SK-N-SH treated with all-trans-retinoic acid at 6 μM for 48 hours (cell line): Measurements from ENCODE around the gene SAMD4A.

ENCODE experiments used
- ATAC-seq: fragments of 200-7000 bp; cut with Tn5 transposase; 3 replicates; pipeline ENCODE4 v1.9.1; 2020; ENCODE audit warnings: mild to moderate bottlenecking, moderate library complexity
- CREB5 ChIP-seq: fragments of 250-450 bp; sonication (Bioruptor Pico); IDR thresholded peaks from 2 replicates; pipeline ENCODE4 v1.5.1; 2020; ENCODE audit warnings: low read depth, mild to moderate bottlenecking, moderate library complexity
- GLIS3 ChIP-seq: fragments of 250-450 bp; sonication (Bioruptor Pico); IDR thresholded peaks from 2 replicates; pipeline ENCODE4 v1.5.0; 2020; ENCODE audit warnings: mild to moderate bottlenecking, moderate library complexity
- POU6F1 ChIP-seq: fragments of 250-450 bp; sonication (Bioruptor Pico); IDR thresholded peaks from 2 replicates; pipeline ENCODE4 v1.8.0; 2021; ENCODE audit warnings: low read depth, mild to moderate bottlenecking, moderate library complexity, borderline replicate concordance
- PPARA ChIP-seq: fragments of 250-450 bp; sonication (Bioruptor Pico); IDR thresholded peaks from 2 replicates; pipeline ENCODE4 v1.5.0; 2020; ENCODE audit warnings: mild to moderate bottlenecking, borderline replicate concordance
- SNAI2 ChIP-seq: fragments of 250-450 bp; sonication (Bioruptor Pico); IDR thresholded peaks from 2 replicates; pipeline ENCODE4 v1.5.0; 2020; ENCODE audit warnings: mild to moderate bottlenecking, moderate library complexity
- TSHZ2 ChIP-seq: fragments of 250-450 bp; sonication (Bioruptor Pico); IDR thresholded peaks from 2 replicates; pipeline ENCODE4 v1.5.0; 2020; ENCODE audit warnings: mild to moderate bottlenecking, moderate library complexity
- ZC3H10 ChIP-seq: fragments of 250-450 bp; sonication (Bioruptor Pico); IDR thresholded peaks from 2 replicates; pipeline ENCODE4 v1.5.1; 2021; ENCODE audit warnings: mild to moderate bottlenecking, moderate library complexity
- ZFP3 ChIP-seq: fragments of 250-450 bp; sonication (Bioruptor Pico); IDR thresholded peaks from 2 replicates; pipeline ENCODE4 v1.5.0; 2020; ENCODE audit warnings: mild to moderate bottlenecking, moderate library complexity
- ZFP30 ChIP-seq: fragments of 450-650 bp; formaldehyde crosslinking; IDR thresholded peaks from 2 replicates; pipeline ENCODE4 v1.5.0; 2022; ENCODE audit warnings: mild to moderate bottlenecking, moderate library complexity
- ZNF565 ChIP-seq: fragments of 450-650 bp; formaldehyde crosslinking; conservative IDR thresholded peaks from 2 replicates; pipeline ENCODE4 v1.5.0; 2020; ENCODE audit warnings: low read depth, mild to moderate bottlenecking, moderate library complexity
- ZNF70 ChIP-seq: fragments of 450-650 bp; formaldehyde crosslinking; IDR thresholded peaks from 2 replicates; pipeline ENCODE4 v1.5.0; 2020; ENCODE audit warnings: mild to moderate bottlenecking, moderate library complexity
- ZNF8 ChIP-seq: fragments of 450-650 bp; formaldehyde crosslinking; IDR thresholded peaks from 2 replicates; pipeline ENCODE4 v1.5.0; 2020; ENCODE audit warnings: mild to moderate bottlenecking, moderate library complexity
- TF ChIP-seq, protein P1 (sequence below): fragments of 250-450 bp; sonication (Bioruptor Pico); IDR thresholded peaks from 2 replicates; pipeline ENCODE4 v1.5.1; 2021; ENCODE audit warnings: mild to moderate bottlenecking, moderate library complexity
- TF ChIP-seq, protein P2 (sequence below): fragments of 250-450 bp; sonication (Bioruptor Pico); IDR thresholded peaks from 2 replicates; pipeline ENCODE4 v1.8.0; 2020; ENCODE audit warnings: mild to moderate bottlenecking, moderate library complexity, borderline replicate concordance

SAMD4A gene

GRCh38 chr14:54809767-54810166, 242.8 kb downstream of the SAMD4A start:
- ATAC-seq: no peak
- TF ChIP-seq ZC3H10 (CRISPR knock-in tag): no peak
- TF ChIP-seq, protein P1, sequence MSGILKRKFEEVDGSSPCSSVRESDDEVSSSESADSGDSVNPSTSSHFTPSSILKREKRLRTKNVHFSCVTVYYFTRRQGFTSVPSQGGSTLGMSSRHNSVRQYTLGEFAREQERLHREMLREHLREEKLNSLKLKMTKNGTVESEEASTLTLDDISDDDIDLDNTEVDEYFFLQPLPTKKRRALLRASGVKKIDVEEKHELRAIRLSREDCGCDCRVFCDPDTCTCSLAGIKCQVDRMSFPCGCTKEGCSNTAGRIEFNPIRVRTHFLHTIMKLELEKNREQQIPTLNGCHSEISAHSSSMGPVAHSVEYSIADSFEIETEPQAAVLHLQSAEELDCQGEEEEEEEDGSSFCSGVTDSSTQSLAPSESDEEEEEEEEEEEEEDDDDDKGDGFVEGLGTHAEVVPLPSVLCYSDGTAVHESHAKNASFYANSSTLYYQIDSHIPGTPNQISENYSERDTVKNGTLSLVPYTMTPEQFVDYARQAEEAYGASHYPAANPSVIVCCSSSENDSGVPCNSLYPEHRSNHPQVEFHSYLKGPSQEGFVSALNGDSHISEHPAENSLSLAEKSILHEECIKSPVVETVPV (CRISPR knock-in tag): no peak
- no peak for TF ChIP-seq ZNF70 (CRISPR knock-in tag)
- TF ChIP-seq GLIS3 (CRISPR knock-in tag): no peak
- TF ChIP-seq, protein P2, sequence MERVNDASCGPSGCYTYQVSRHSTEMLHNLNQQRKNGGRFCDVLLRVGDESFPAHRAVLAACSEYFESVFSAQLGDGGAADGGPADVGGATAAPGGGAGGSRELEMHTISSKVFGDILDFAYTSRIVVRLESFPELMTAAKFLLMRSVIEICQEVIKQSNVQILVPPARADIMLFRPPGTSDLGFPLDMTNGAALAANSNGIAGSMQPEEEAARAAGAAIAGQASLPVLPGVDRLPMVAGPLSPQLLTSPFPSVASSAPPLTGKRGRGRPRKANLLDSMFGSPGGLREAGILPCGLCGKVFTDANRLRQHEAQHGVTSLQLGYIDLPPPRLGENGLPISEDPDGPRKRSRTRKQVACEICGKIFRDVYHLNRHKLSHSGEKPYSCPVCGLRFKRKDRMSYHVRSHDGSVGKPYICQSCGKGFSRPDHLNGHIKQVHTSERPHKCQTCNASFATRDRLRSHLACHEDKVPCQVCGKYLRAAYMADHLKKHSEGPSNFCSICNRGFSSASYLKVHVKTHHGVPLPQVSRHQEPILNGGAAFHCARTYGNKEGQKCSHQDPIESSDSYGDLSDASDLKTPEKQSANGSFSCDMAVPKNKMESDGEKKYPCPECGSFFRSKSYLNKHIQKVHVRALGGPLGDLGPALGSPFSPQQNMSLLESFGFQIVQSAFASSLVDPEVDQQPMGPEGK (CRISPR knock-in tag): no peak
- no peak for TF ChIP-seq CREB5 (CRISPR knock-in tag)
- TF ChIP-seq POU6F1 (CRISPR knock-in tag): no peak
- no peak for TF ChIP-seq ZNF8 (CRISPR knock-in tag)
- TF ChIP-seq ZFP30 (CRISPR knock-in tag): no peak
- TF ChIP-seq ZNF565 (CRISPR knock-in tag): no peak

DNA sequence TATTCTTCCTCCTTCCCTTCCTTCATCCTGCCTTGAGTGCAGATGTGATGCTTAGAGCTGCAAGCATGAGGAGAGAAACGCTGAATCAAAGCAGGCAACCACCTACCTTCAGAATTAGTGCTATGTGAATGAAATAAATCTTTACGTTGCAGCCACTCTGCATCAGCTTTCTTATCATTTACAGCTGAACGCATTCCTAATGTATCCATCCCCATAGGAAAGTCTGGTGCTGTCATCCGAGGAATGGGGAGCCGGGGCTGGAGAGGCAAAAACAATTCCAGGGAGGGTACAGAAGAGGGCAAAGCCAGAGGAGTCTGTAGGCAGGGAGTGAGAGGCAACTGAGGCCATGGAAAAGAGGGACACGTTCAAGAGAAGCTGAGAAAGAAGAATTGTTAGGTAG, 245.7 kb downstream of the SAMD4A start:
- ATAC-seq: no peak
- no peak for TF ChIP-seq SNAI2 (CRISPR knock-in tag)

DNA sequence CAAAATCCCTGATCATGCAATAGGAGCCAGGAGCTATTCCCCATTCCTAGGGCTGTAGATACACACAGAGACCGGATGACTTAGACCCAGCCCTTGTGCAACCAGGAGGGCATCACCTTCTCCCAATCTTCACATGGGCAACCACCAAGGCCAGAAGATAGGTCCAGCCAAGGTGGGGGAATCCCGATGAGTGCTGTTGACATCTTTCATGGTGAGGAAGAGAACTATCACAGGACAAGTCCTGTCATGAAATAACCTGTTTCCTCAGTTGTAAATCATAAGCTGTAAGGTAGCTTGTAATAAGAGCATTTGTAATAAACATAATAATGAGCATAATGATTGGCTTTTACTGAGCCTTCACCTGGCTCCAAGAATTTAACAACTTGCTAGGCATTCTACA, 246.2 kb downstream of the SAMD4A start:
- TF ChIP-seq, protein P2 (CRISPR knock-in tag): no peak
- TF ChIP-seq TSHZ2 (CRISPR knock-in tag): no peak
- no peak for TF ChIP-seq GLIS3 (CRISPR knock-in tag)
- TF ChIP-seq ZFP3 (CRISPR knock-in tag): no peak
- no peak for TF ChIP-seq ZNF565 (CRISPR knock-in tag)
- TF ChIP-seq PPARA (CRISPR knock-in tag): no peak
- TF ChIP-seq POU6F1 (CRISPR knock-in tag): no peak
- no peak for ATAC-seq
